ENCODE measurements around the gene IRF2BPL. TPM values are rescaled to one million over a fixed set of nuclear protein-coding genes. Genes with fewer than 3 reads are reported as not detected.

Gene IRF2BPL
- 1 to 10 TPM; 3.5 to 9.5 TPM for polyA plus RNA-seq

GRCh38 chr14:77028384-77029231, at the start of gene IRF2BPL:
TSS of gene IRF2BPL (minus strand) at chr14:77028708. CDS start at chr14:77027792, 916 bp downstream.
- Histone ChIP-seq H3K4me3 (ENCODE audit: low read depth in 1 of 2, low read length in 2 of 2) (peak within 1 kb of the TSS; percentile 69 to 86), H3K27me3 (ENCODE audit: control insufficient read depth in 1 of 2, insufficient read depth in 2 of 2, low read length in 2 of 2) (no peaks in the 10 kb centered on the region), H3K36me3 (ENCODE audit: control insufficient read depth in 2 of 2, insufficient read depth in 2 of 2, low read length in 1 of 2) (no peaks in the 10 kb centered on the region), H3K27ac (ENCODE audit: low read depth in 2 of 2, low read length in 1 of 2) (peak within 1 kb of the TSS; percentile 99 to 100), H3K9me3 (ENCODE audit: control insufficient read depth in 2 of 2, insufficient read depth in 1 of 2, low read depth in 1 of 2, low read length in 1 of 2) (no peaks in the 10 kb centered on the region), H3K4me1 (ENCODE audit: control insufficient read depth in 2 of 2, insufficient read depth in 2 of 2, low read length in 1 of 2) (peaks cover 0 to 21% of the 10 kb centered on the region in 2 donors)
- 0% methylated on average over 74 to 84 of the region's 84 CpGs for WGBS, 2 donors

GRCh38 chr14:77077040-77077439, 48.5 kb upstream of the IRF2BPL start:
- H3K9me3 ChIP-seq (ENCODE audit: control insufficient read depth in 2 of 2, insufficient read depth in 1 of 2, low read depth in 1 of 2, low read length in 1 of 2) = no peaks in the 10 kb centered on the region
- no peaks in the 10 kb centered on the region for H3K4me1 ChIP-seq (ENCODE audit: control insufficient read depth in 2 of 2, insufficient read depth in 2 of 2, low read length in 1 of 2)
- WGBS, 2 donors = 94 to 95% methylated on average over 3 of the region's 3 CpGs
- no peak overlapping the region for H3K4me3 ChIP-seq (ENCODE audit: low read depth in 1 of 2, low read length in 2 of 2)
- H3K27ac ChIP-seq (ENCODE audit: low read depth in 2 of 2, low read length in 1 of 2) = peak overlapping the region in 1 of 2 donors; percentile 38
- no peaks in the 10 kb centered on the region for H3K27me3 ChIP-seq (ENCODE audit: control insufficient read depth in 1 of 2, insufficient read depth in 2 of 2, low read length in 2 of 2)
- no peaks in the 10 kb centered on the region for H3K36me3 ChIP-seq (ENCODE audit: control insufficient read depth in 2 of 2, insufficient read depth in 2 of 2, low read length in 1 of 2)

DNA sequence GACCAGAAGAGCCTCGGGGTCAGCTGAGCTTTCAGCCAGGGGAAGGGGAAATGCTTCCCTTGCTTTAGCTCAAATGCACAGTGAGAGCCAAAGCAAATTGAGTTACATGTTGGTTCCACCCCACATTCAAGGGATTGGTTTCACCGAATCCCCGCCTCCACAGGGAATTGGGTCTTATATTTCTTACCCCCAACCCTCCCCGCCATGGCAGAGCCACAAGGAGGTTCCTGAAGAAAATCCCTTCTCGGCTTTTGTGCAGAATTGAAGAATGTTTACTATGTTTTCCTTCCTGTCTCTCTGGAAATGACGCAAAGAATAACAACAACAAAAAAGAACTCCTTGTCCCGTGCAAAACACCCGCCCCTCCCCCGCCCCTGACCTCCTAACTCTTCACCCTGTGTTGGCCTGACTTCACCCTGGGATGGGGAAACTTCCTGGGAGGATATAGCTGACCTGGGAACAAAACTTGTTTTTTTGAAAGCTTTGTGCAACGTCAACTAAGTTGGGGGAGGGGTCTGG, 47.7 kb upstream of the IRF2BPL start:
- Histone ChIP-seq H3K27ac (ENCODE audit: low read depth in 2 of 2, low read length in 1 of 2) (peak overlapping the region; percentile 27 to 83), H3K4me3 (ENCODE audit: low read depth in 1 of 2, low read length in 2 of 2) (no peak overlapping the region), H3K4me1 (ENCODE audit: control insufficient read depth in 2 of 2, insufficient read depth in 2 of 2, low read length in 1 of 2) (no peaks in the 10 kb centered on the region), H3K9me3 (ENCODE audit: control insufficient read depth in 2 of 2, insufficient read depth in 1 of 2, low read depth in 1 of 2, low read length in 1 of 2) (no peaks in the 10 kb centered on the region), H3K27me3 (ENCODE audit: control insufficient read depth in 1 of 2, insufficient read depth in 2 of 2, low read length in 2 of 2) (no peaks in the 10 kb centered on the region), H3K36me3 (ENCODE audit: control insufficient read depth in 2 of 2, insufficient read depth in 2 of 2, low read length in 1 of 2) (no peaks in the 10 kb centered on the region)
- 44 to 46% methylated on average over 10 of the region's 10 CpGs for WGBS, 2 donors

DNA sequence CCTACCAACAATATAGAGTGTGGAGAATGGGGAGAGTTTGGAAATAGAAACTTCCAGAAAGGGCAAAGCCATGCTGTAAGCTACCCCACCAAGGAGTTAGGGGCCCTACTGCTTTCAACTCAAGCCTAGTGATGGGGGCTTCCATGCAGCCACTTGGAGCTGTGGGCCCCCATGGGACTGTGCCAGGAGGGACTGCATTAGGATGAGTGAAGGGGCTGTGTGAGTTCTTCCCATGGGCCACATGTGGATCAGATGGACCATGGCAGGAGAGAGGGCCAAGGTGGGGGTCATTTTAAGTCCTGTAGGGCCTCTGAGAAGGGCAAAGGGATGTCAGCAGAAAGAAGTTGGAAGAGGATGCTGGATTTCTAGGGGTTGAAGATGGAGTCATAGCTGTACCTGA, 46.5 kb upstream of the IRF2BPL start:
- no peaks in the 10 kb centered on the region for H3K4me1 ChIP-seq (ENCODE audit: control insufficient read depth in 2 of 2, insufficient read depth in 2 of 2, low read length in 1 of 2)

DNA sequence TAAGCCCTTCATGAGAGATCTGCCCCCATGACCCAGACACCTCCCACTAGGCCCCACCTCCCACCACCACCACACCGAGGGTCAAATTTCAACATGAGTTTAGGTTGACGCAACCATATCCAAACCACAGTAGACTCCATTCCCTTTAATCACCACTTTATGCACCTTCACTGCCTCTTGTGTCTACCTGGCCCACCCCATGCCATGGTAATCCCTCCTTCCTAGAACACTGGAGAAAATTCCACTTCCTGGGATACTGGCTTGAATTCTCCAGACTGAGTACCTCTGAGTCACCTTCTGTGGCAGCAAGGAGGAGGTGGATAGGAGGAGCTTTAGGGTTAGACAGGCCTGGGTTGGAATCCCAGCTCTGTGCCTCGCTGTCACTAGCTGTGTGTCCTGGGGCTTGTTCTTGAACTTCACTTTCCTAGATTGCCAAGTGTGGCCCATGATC, 43.5 kb upstream of the IRF2BPL start:
- Histone ChIP-seq H3K27me3 (ENCODE audit: control insufficient read depth in 1 of 2, insufficient read depth in 2 of 2, low read length in 2 of 2) (no peaks in the 10 kb centered on the region), H3K27ac (ENCODE audit: low read depth in 2 of 2, low read length in 1 of 2) (peak overlapping the region in 1 of 2 donors; percentile 47), H3K4me1 (ENCODE audit: control insufficient read depth in 2 of 2, insufficient read depth in 2 of 2, low read length in 1 of 2) (peaks cover 0 to 2% of the 10 kb centered on the region in 2 donors), H3K36me3 (ENCODE audit: control insufficient read depth in 2 of 2, insufficient read depth in 2 of 2, low read length in 1 of 2) (no peaks in the 10 kb centered on the region), H3K9me3 (ENCODE audit: control insufficient read depth in 2 of 2, insufficient read depth in 1 of 2, low read depth in 1 of 2, low read length in 1 of 2) (no peaks in the 10 kb centered on the region), H3K4me3 (ENCODE audit: low read depth in 1 of 2, low read length in 2 of 2) (no peak overlapping the region)
- WGBS, 2 donors = 78 to 87% methylated on average over 3 of the region's 3 CpGs

More for the DNA sequence above, 46.5 kb upstream of the IRF2BPL start:
- no peaks in the 10 kb centered on the region for H3K36me3 ChIP-seq (ENCODE audit: control insufficient read depth in 2 of 2, insufficient read depth in 2 of 2, low read length in 1 of 2)
- no peaks in the 10 kb centered on the region for H3K9me3 ChIP-seq (ENCODE audit: control insufficient read depth in 2 of 2, insufficient read depth in 1 of 2, low read depth in 1 of 2, low read length in 1 of 2)
- no peak overlapping the region for H3K4me3 ChIP-seq (ENCODE audit: low read depth in 1 of 2, low read length in 2 of 2)
- H3K27ac ChIP-seq (ENCODE audit: low read depth in 2 of 2, low read length in 1 of 2) = peak overlapping the region in 1 of 2 donors; percentile 48
- H3K27me3 ChIP-seq (ENCODE audit: control insufficient read depth in 1 of 2, insufficient read depth in 2 of 2, low read length in 2 of 2) = no peaks in the 10 kb centered on the region

- H3K4me1 ChIP-seq (ENCODE audit: control insufficient read depth in 2 of 2, insufficient read depth in 2 of 2, low read length in 1 of 2) = peaks cover 0 to 5% of the 10 kb centered on the region in 2 donors
- peak overlapping the region in 1 of 2 donors; percentile 37 for H3K27ac ChIP-seq (ENCODE audit: low read depth in 2 of 2, low read length in 1 of 2)
- 68 to 82% methylated on average over 7 of the region's 7 CpGs for WGBS, 2 donors
- H3K27me3 ChIP-seq (ENCODE audit: control insufficient read depth in 1 of 2, insufficient read depth in 2 of 2, low read length in 2 of 2) = no peaks in the 10 kb centered on the region
- no peaks in the 10 kb centered on the region for H3K36me3 ChIP-seq (ENCODE audit: control insufficient read depth in 2 of 2, insufficient read depth in 2 of 2, low read length in 1 of 2)
- no peak overlapping the region for H3K4me3 ChIP-seq (ENCODE audit: low read depth in 1 of 2, low read length in 2 of 2)
- H3K9me3 ChIP-seq (ENCODE audit: control insufficient read depth in 2 of 2, insufficient read depth in 1 of 2, low read depth in 1 of 2, low read length in 1 of 2) = no peaks in the 10 kb centered on the region
Measured at GRCh38 chr14:77069551-77069950, 41.0 kb upstream of the IRF2BPL start.

DNA sequence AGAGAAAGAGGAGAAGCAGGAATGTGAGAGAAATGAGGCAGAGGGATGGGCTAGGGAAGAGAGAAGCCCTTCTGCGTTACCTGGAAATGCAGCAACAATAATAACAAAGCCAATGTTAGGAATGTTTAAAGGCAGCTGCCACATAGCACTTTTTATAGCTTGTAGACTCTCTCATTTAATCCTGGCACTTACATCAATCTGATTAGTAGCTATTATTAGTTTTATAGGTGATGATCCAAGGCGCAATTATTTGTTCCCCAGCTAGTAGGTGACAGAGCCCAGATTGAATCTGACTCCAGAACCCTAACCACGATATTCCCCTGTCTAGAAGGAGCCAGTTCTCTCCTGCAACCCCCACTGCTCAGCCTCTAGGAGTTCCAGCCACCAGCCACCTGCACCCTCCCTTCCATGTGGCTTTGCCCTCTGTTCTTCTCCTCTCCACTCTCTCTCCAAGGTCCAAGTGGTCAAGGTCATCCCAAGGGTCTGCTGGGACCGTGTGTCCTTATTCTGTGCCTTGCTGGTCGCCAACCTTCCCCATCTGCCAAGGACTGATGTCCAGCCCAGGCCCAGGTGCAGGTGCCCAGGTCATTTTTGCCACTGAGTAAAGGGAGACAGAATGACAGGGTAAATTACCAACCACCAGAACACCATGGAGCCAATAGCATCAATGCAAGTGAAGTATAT, 40.2 kb upstream of the IRF2BPL start:
- Histone ChIP-seq H3K9me3 (ENCODE audit: control insufficient read depth in 2 of 2, insufficient read depth in 1 of 2, low read depth in 1 of 2, low read length in 1 of 2) (no peaks in the 10 kb centered on the region), H3K4me3 (ENCODE audit: low read depth in 1 of 2, low read length in 2 of 2) (no peak overlapping the region), H3K27me3 (ENCODE audit: control insufficient read depth in 1 of 2, insufficient read depth in 2 of 2, low read length in 2 of 2) (no peaks in the 10 kb centered on the region), H3K36me3 (ENCODE audit: control insufficient read depth in 2 of 2, insufficient read depth in 2 of 2, low read length in 1 of 2) (no peaks in the 10 kb centered on the region), H3K4me1 (ENCODE audit: control insufficient read depth in 2 of 2, insufficient read depth in 2 of 2, low read length in 1 of 2) (peaks cover 0 to 5% of the 10 kb centered on the region in 2 donors), H3K27ac (ENCODE audit: low read depth in 2 of 2, low read length in 1 of 2) (no peak overlapping the region)
- WGBS, 2 donors = 57% methylated on average over 5 of the region's 5 CpGs

- H3K9me3 ChIP-seq (ENCODE audit: control insufficient read depth in 2 of 2, insufficient read depth in 1 of 2, low read depth in 1 of 2, low read length in 1 of 2) = no peaks in the 10 kb centered on the region
- H3K4me3 ChIP-seq (ENCODE audit: low read depth in 1 of 2, low read length in 2 of 2) = no peak overlapping the region
- H3K27me3 ChIP-seq (ENCODE audit: control insufficient read depth in 1 of 2, insufficient read depth in 2 of 2, low read length in 2 of 2) = no peaks in the 10 kb centered on the region
- no peak overlapping the region for H3K27ac ChIP-seq (ENCODE audit: low read depth in 2 of 2, low read length in 1 of 2)
- WGBS, 2 donors = 45 to 48% methylated on average over 11 of the region's 11 CpGs
- no peaks in the 10 kb centered on the region for H3K36me3 ChIP-seq (ENCODE audit: control insufficient read depth in 2 of 2, insufficient read depth in 2 of 2, low read length in 1 of 2)
- peaks cover 0 to 5% of the 10 kb centered on the region in 2 donors for H3K4me1 ChIP-seq (ENCODE audit: control insufficient read depth in 2 of 2, insufficient read depth in 2 of 2, low read length in 1 of 2)
Measured at GRCh38 chr14:77067632-77068516, 39.4 kb upstream of the IRF2BPL start.
